Stimulated activated CD4-positive, alpha-beta T cell treated with anti-CD3 and anti-CD28 coated beads, Interleukin-15, amount 100 ng/mL, for 24 hours (primary cell): ENCODE results near the gene RNF14.
A peak's percentile ranks its signal among the peaks of the same experiment; 100 is the strongest.

Experiments
- DNase-seq: peaks from one replicate; pipeline ENCODE4 v3.0.0-alpha.2; 2020

Gene RNF14

DNA sequence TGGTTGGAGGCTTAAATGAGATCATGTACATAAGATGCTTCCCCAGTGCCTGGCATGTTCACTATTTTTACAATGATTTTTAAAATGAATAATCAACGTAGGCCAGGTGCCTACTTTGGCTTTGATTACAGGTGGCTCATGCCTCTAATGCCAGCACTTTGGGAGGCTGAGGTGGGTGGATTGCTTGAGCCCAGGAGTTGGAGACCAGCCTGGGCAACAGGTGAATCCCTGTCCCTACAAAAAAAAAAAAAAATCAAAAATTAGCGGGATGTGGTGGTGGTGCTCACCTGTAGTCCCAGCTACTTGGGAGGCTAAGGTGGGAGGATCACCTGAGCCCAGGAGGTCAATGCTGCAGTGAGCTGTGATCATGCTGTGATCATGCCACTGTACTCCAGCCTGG is 20.1 kb upstream of the RNF14 start:
- no peak for DNase-seq

DNA sequence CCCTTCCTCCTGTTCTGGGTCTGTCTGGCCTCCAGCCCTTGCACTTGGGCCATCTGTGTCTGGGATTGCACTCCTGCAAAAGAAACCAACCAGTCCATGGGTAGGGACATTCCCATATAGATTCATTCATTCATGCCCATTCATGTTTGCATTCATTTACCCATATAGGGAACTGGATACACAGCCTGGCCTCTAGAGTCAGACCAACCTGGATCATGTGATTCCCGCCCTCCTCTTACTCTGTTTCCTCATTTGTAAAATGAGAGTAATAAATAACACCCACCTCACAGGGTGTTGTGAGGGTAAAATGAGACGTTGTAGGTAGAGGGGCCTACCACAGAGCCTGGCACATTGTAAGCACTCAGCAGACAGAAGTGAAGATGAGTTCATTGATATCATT is 19.4 kb upstream of the RNF14 start:
- DNase-seq: no peak

DNA sequence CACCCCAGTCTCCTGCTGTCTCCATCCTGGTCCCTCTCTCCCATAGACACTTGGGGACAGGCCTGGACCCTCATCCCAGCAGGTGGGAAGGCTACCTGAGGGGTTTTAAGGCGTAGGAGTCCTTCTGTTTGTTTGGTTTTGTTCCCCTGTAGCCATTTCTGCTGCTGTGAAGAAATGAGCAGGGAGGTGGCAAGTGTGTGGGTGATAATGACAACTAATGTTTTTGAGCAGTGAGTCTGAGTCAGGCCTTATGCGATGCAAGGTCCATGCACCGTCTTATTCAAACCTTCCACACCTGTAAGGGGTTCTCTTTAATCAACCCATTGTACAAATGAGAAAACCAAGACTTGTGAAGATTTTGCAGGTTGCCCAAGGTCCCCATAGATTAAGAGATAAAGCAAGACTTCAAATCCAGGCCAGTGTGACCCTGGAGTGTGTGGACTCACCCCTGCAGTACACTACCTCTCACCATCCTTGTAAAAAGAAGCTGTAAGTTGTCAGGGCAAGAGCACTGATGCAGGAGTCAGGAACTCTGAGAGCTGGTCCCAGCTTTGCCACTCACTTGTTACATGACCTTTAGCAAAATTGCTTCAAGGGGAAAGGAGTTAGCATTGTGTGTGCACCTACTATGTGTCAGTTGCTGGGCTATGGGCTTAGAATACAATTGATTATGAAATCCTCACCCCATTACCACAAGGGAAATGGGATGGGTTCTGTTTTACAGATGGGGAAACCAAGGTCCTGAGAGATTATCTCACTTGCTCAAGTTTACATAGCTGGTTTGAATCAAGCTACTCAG is 18.5 kb upstream of the RNF14 start:
- DNase-seq: no peak

DNA sequence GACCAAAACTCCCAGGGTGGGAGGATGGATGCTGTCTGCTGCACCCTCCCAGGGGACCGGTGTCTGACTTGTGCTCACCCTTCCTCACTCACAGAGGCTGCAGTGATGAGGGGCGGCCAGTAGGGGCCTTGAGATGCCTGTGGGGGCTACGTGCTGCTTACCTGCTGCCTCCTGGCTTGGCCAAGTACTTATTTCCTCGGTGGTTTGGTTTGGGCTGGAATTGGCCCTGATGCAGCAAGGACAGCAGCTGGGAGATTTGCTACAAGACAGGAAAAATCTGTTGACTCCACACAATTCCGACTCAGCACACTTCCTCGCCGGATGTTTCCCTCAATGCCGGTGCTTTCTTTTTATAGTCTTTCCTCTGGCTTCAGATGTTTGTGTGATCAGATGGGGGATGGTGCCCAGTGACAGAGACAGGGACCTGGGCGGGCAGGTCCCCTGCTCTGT is 17.5 kb upstream of the RNF14 start:
- peak; percentile 48 for DNase-seq

DNA sequence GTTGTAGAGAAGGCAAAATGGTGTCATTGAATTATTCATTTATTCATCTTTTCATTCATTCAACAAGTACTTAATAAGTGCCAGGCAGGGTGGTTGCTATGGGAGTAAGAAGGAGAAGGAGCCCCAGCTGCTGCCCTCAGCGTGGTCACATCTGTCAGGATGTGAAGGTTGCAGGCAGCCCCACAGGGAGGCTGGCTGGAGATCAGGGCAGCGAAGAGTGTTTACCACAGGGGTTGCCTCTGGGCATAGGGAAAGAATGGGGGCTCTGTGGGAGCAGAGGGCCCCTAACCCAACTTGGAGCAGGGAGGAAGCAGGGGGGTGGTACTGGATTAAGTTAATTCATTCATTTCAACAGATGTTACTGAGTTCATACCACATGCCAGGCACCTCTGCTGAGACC is 16.9 kb upstream of the RNF14 start:
- no peak for DNase-seq

DNA sequence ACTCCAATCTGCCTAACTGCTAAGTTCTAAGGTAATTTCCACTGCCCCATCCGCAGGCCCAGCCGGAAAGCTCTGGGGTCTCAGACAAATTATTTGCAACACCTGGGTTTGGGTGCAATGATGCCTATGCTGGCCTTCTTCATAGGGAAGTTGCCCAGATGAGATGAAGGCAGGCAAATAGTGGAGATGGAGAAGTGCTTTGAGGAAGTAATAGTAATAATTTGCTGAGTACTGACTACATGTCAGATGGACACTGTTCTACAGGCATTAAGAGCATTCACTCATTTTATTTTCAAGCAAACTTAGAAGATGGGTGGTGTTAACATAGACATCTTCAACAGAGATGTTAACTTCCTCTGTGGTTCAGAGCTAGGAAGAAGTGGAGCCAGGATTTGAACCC is 14.7 kb upstream of the RNF14 start:
- no peak for DNase-seq

DNA sequence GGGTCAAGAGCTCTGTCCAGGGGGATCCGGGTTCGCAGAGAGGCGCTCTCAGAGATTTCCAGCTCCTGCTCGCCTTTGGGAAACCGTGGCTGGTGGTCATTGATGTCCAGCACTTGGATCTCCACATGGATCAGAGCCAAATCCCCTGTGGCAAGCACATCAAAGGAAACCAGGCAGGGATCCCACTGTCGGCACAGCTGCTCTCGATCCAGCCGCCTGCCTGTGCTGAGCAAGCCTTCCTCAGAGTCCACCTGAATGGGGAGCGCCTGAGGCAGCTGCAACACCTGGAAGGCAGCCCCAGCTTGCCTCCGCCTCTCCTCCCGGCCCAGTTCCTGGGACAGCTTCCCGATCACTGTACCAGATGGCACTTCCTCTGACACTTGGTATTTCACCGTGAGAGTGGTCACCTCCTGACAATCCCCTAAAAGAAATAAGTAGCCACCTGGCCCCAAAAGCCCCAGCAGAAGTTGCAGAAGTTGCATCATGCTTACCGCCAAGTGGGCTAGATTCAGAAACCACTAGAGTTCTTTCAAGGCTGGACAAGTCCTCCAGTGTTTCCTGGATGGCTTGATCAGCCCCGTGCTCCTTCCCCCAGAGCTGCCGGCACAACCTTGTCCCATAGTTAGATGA is 11.4 kb upstream of the RNF14 start:
- no peak for DNase-seq

DNA sequence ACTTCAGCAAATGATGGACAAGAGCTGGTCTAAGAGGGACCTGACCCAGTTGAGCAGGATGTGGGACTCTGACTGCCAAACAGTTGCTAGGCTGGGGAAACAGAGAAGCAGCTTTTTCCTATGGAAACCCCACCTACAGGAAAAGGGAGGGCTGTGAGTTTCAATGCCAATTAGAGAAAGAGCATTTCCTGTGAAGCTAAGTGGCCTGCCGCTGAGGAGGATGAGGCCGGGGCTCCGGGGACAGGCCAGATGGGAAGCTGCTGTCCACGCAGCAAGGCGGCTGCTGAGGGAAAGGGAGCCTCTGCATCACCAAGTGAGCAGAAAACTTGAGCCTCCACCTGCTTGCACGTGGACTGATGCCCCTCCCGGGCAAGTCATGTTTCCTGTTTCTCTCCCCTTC is 10.8 kb upstream of the RNF14 start, which contains the start of gene PCDH12:
PCDH12 (minus strand) TSS at position 90 of the 400 bp plus-strand sequence. CDS start 351 bp downstream, outside the sequence.
- peak; percentile 45 for DNase-seq

DNA sequence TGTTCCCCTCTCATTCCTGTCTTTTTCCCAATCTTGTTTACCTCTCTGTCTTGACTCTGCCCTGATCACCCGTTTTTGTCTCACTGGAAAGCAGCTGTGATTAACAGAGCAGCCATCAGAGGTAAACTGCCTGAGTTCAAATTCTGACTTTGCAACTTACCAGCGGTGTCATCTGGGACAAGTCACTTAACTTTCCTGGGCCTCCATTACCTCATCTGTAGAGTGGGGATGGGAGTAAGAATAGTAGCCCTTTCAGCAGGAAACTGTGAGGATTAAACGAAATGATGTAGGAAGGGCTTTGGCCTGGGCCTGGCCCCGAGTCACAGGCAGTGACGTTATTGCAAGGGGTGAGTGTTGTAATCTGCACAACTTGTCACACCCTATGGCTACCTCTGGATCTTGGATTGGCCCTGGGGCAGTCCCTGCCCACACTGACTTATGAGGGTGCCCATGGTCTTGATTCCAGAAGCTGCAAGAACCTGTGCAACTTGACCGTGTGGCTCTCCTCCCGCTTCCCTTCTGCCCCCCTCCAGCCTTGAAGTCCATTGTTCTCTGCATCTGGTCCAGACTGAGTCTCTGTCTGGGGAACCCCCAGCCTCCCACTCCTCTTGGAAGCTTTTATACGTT is 10.2 kb upstream of the RNF14 start:
- DNase-seq: peak; percentile 38

DNA sequence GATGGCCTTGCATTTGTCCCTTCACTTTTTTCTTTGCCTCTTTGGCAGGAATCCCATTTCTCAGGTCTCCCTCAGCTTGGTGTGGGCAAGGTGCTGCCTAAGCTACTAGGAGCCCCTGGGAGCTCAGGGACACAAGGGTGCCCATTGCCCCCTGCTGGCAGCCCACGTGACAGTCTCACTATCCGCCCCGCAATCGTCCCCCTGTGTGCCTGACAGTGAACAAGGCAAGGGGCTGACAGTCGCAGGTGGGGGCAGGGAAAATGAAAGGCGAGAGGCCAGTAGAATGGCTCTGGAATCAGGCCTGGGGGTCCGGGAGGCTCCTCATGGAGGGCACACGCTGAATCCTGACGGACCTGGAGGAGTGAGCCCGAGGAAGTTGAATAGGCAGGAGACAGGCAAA is 8.9 kb upstream of the RNF14 start:
- peak; percentile 47 for DNase-seq

DNA sequence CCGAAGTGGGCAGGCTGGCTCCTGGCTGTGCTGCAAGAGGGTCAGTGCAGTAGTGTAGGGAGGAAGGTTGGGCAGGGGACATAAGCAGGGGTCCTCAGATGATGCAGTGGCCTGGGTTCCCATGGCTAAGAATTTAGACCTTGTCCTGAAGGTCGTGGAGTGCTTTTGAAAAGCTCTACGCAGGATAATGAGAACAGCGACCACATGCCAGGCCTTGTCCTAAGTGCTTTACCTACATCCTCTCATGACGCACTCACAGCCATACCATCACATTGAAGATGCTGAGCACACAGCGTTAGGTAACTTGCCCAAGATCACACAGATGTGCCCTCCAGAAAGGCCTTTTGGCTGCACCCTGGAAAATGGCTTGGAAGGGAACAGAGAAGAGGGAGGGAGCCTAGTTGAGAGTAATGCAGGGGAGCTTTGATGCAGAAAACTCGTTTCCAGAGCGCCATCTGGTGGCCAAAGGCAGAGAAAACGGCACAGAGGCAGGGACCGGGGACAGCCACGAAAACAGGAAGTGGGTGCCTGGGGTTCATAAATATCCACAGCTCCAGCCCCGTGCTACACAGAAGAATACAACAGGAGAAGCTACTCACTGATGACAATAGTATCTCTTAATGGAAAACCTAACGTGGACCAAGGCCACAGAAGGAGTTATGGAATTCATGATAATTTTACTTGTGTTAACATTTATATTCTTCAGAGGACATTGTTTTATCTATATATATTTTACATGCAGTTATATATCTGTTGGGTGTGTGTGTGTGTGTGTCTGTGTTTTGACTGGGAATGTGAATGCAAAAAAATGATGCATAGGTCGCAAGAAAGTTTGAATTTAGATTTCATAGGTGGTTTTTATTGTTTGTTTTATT is 8.2 kb upstream of the RNF14 start:
- peak; percentile 92 for DNase-seq

DNA sequence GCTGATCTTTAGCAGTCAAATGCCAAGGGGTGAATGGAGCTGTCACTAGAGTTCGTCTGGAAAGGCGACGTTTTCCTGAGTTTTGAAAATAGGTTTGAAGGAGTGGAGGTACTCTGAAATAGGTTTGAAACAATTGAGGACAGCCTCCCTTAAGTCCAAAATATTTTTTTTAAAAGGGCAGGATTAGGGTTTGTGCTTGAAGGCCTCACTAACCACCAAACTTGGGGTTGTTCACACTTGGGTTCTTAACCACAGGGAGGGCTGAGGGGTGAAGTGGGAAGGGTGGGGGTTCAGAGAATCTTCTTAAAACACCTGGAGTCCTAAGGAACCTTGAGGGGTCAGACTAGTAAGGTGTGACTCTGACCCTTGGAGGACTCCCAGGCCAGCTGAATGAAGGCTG is 7.4 kb upstream of the RNF14 start:
- DNase-seq: no peak

DNA sequence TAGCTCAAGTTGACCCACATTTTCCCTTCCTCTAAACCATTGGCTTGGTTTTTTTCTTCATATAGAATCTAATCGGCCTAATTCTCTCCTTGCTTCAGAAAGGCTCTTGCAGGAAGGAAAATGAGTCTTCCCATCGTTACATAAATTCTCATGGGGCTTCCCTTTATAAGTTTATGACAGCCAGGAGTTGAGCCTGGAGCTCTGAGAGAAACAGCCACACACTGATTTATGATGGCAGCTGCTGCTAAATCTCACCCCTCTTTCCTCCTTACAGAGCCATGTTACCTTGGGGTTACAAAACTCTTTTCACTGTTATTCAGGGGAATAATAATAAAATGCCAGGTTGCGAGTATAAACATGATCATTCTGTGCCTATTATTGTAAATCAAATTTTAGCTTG is 5.2 kb upstream of the RNF14 start:
- DNase-seq: no peak

DNA sequence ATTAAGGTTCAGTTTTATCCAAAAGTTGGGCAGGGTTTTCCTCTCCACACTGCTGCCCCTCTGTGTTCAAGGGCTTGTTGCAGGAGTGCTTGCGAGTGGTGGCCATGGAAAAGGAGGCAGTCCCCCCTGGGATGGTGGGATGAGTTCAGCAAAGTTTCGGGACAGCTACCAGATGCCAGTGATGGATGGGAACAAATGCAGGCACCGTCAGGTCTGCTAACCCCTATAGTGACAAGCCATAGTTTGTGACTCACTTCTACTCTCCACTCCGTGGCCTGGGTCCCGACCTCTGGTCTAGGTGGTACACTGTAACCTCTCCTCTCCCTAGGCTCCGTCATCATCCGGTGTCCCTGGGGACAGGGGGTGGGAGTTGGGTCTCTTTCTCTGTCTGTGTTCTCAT is 3.8 kb upstream of the RNF14 start:
- no peak for DNase-seq

DNA sequence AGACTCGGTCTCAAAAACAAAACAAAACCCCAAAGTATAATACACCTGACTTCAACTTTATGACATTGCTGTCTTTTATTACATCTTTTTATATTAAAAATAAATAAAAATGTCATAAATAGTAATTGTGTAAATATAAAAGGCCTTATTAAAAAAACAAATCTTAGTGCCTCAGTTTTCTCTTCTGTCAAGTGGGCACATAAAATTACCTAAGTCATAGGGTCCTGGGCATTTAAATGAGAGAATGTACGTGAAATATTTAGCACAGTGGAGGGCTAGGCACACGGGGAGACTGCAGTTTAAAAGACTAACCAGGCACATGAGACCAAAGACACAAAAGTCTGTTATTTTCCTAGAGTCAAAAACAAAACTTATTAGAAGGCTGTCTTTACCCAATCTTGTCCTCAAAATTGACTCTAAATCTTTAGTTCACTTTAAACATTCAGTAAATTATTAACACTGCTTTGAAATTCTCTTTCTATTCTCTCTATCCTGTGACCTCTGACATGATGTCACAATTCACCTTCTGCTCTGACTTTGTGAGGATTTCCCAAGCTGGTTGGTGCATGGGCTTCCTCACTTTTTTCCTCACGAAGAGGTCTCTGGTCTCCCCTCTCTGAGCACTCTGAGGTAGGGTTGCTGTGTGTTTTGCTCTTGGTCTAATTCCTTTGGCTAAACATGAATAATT is 2.5 kb upstream of the RNF14 start:
- no peak for DNase-seq

DNA sequence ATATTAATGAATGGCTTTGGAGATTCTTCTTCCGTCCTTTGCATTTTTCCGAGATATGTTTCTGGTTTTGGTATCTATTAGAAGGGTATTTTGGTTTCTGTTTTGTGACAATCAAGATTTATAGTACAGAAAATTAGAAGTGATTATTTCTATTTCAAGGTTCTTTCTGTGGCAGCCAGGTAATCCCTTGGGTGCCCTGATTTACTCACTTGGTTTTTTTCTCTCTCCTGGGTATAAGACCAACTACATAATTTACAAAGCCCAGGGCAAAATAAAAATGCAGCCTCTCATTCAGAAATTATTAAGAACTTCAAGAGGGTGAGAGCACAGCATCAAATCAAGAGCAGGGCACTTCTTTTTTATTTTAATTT is 2.0 kb upstream of the RNF14 start:
- no peak for DNase-seq

DNA sequence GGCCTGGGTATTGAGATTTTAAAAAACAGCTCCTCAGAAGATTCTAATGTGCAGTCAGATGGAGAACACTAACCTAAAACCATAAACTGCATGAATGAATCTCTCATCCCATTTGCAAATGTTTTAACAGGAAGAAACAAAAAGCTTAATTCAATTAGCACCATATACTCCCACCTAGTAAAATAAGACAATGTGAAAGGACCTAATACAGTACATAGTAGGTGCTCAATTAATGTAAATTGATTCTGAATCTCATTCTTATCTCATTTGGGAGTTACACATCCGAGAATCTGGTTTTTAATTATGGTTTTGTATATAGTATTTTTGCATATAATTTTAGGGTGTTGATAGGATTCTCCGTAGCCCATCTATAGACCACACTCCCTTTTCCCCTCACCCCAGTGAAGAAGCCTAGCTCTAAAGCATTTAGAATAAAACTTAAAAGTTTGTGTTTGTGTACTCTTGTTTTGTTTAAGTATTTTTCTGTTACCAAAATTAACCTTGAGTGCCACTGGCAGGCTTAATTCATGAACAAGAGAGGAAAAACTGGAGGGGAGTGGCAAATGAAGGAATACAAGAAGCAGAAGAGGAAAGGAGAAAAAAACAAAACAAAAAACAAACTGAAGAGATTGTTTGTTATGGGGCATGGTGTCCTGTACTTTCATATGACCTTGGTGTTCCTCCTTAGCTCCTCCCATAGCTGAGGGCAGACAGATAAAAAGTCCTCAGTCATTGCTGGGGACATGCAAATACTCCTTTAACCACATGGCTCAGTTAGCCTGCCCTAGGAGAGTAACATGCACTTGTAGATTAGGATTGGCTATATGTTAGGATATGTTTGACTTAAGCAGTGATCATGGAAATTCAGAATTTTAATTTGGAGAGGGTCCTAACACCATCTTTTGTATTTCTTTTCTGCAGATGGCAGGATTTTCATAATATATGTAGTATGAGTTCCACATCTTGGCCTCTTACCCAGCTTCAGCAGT is 1.2 kb downstream of the RNF14 start:
- DNase-seq: no peak

DNA sequence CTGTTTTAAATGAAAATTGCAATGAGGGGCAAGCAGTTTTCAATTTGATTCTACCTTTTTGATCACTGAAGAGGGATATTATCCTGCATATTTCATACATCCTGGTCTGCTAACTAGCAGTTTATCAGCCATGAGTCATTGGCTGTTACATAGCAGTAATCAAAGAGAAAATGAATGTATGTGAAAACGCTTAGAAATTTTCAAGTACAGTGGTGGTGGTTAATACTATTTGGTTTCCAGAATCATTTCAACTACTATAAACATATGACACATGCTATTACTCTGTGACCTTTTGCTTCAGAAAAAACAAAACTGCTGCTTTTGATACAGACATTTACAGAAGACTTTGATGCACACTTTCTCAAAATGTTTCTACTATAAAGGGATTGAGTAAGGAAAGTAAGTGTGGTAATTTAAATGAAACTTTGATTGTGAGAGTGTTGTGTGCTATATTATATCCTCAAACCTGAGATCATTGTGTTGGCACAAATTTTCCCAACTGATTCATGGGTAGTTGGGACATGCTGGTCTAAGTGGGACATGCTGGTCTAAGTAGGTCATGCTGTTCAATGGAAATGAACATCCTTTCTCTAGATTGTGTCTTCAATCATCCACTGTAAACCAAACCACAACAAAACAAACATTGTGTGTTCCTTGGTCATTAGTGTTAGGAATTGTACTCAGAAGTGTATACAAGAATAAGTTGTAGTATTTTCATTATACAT is 5.1 kb downstream of the RNF14 start:
- DNase-seq: no peak

DNA sequence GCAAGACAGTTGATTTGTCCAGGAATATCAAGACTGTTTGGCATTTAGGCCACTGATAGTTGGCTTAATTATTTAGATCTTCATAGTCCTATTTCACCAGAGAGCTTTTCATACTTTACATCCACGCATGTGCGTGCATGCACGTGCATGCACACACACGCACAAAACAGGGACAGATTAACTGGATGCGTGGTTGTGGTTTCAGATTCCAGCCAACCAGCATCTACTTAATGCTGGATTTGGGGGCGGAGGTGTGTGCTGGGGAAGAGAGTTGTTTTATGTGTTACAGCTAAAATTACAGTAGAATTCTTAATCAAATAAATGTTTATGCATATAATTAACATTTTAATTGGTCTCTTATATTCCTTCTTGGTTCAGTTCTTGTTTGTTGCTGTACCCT is 7.3 kb downstream of the RNF14 start:
- DNase-seq: no peak

DNA sequence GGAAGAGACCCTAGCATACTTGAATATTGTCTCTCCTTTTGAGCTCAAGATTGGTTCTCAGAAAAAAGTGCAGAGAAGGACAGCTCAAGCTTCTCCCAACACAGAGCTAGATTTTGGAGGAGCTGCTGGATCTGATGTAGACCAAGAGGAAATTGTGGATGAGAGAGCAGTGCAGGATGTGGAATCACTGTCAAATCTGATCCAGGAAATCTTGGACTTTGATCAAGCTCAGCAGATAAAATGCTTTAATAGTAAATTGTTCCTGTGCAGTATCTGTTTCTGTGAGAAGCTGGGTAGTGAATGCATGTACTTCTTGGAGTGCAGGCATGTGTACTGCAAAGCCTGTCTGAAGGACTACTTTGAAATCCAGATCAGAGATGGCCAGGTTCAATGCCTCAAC is 9.5 kb downstream of the RNF14 start:
- DNase-seq: no peak

DNA sequence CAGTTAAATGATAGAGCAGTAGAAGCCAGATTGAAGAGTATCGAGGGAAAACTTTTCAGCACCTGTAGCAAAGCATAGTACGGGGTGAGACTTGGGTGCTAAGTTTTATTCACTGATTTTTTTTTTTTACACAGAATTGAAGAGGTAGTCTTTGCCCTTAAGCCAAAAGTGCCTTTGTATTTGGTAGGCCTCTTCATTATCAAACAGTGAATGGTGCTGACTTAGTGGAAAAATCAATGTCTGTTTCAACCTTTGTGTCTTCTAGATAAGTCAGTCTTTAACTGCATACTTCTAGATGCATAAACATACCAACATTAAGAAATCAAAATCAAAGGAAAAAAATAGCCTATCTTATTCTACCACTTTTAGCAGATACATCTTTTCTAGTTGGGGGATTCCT is 13.7 kb downstream of the RNF14 start:
- no peak for DNase-seq
